ENCODE data around the gene SMIM38. TPM values are rescaled to one million over a fixed set of nuclear protein-coding genes. Genes with fewer than 3 reads are reported as not detected.
A peak's percentile ranks its signal among the peaks of the same experiment; 100 is the strongest.

SMIM38 gene
- total and polyA plus RNA-seq, 2 experiments from 2014 or later: 0.38 TPM; not detected in 1

DNA sequence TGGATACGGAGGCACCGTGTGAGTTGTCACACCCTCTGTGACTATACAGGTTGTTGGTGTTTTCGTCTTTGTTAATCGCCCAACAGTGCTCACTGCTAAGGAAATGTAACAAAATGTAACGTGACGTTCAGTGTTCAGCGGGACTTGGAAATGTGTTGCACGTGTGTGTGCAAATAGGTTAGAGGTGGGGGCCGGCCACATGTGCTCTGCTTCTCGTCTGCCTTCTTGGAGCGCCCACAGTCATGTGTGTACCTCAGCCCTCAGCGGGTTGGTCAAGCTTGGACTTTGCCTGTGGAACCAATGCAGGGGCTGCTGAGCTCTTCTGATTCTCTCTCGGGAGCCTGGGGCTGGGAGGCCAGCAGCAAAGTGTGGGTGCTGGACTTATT, 7.4 kb upstream of the SMIM38 start:
- no peak for DNase-seq (ENCODE audit: low spot score)
- no peak overlapping the region for H3K4me2 ChIP-seq
- H3K4me3 ChIP-seq: no peak overlapping the region
- H3K36me3 ChIP-seq (ENCODE audit: insufficient read depth): no peaks in the 10 kb centered on the region; the same call in 1 of the 2 replicates
- ATAC-seq: no peak
- no peaks in the 10 kb centered on the region for H3K27me3 ChIP-seq (ENCODE audit: insufficient read depth)
- peaks cover 16% of the 10 kb centered on the region for H3K4me1 ChIP-seq (ENCODE audit: insufficient read depth)
- no peaks in the 10 kb centered on the region for H3F3A ChIP-seq (replicated peaks; ENCODE audit: low read depth)
- peaks cover 20% of the 10 kb centered on the region for H3K4me1 Mint-ChIP-seq
- H4K20me1 ChIP-seq (replicated peaks; ENCODE audit: insufficient read depth): no peaks in the 10 kb centered on the region
- no peaks in the 10 kb centered on the region for H3K79me2 ChIP-seq (replicated peaks; ENCODE audit: insufficient read depth)
- no peaks in the 10 kb centered on the region; the same call in 1 of the 2 replicates for H3K9me2 ChIP-seq (ENCODE audit: insufficient read depth)
- H3K27ac Mint-ChIP-seq: peak overlapping the region; percentile 64; the same call in 1 of the 2 replicates
- TF ChIP-seq, protein P1, sequence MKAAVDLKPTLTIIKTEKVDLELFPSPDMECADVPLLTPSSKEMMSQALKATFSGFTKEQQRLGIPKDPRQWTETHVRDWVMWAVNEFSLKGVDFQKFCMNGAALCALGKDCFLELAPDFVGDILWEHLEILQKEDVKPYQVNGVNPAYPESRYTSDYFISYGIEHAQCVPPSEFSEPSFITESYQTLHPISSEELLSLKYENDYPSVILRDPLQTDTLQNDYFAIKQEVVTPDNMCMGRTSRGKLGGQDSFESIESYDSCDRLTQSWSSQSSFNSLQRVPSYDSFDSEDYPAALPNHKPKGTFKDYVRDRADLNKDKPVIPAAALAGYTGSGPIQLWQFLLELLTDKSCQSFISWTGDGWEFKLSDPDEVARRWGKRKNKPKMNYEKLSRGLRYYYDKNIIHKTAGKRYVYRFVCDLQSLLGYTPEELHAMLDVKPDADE (IDR thresholded peaks at IDR 0.05): no peak
- TF ChIP-seq EZH2phosphoT487 (IDR thresholded peaks at IDR 0.05; ENCODE audit: unreplicated experiment): no peak
- TF ChIP-seq EZH2 (IDR thresholded peaks at IDR 0.05; ENCODE audit: low read depth, unreplicated experiment): no peak
- TF ChIP-seq, protein P2, sequence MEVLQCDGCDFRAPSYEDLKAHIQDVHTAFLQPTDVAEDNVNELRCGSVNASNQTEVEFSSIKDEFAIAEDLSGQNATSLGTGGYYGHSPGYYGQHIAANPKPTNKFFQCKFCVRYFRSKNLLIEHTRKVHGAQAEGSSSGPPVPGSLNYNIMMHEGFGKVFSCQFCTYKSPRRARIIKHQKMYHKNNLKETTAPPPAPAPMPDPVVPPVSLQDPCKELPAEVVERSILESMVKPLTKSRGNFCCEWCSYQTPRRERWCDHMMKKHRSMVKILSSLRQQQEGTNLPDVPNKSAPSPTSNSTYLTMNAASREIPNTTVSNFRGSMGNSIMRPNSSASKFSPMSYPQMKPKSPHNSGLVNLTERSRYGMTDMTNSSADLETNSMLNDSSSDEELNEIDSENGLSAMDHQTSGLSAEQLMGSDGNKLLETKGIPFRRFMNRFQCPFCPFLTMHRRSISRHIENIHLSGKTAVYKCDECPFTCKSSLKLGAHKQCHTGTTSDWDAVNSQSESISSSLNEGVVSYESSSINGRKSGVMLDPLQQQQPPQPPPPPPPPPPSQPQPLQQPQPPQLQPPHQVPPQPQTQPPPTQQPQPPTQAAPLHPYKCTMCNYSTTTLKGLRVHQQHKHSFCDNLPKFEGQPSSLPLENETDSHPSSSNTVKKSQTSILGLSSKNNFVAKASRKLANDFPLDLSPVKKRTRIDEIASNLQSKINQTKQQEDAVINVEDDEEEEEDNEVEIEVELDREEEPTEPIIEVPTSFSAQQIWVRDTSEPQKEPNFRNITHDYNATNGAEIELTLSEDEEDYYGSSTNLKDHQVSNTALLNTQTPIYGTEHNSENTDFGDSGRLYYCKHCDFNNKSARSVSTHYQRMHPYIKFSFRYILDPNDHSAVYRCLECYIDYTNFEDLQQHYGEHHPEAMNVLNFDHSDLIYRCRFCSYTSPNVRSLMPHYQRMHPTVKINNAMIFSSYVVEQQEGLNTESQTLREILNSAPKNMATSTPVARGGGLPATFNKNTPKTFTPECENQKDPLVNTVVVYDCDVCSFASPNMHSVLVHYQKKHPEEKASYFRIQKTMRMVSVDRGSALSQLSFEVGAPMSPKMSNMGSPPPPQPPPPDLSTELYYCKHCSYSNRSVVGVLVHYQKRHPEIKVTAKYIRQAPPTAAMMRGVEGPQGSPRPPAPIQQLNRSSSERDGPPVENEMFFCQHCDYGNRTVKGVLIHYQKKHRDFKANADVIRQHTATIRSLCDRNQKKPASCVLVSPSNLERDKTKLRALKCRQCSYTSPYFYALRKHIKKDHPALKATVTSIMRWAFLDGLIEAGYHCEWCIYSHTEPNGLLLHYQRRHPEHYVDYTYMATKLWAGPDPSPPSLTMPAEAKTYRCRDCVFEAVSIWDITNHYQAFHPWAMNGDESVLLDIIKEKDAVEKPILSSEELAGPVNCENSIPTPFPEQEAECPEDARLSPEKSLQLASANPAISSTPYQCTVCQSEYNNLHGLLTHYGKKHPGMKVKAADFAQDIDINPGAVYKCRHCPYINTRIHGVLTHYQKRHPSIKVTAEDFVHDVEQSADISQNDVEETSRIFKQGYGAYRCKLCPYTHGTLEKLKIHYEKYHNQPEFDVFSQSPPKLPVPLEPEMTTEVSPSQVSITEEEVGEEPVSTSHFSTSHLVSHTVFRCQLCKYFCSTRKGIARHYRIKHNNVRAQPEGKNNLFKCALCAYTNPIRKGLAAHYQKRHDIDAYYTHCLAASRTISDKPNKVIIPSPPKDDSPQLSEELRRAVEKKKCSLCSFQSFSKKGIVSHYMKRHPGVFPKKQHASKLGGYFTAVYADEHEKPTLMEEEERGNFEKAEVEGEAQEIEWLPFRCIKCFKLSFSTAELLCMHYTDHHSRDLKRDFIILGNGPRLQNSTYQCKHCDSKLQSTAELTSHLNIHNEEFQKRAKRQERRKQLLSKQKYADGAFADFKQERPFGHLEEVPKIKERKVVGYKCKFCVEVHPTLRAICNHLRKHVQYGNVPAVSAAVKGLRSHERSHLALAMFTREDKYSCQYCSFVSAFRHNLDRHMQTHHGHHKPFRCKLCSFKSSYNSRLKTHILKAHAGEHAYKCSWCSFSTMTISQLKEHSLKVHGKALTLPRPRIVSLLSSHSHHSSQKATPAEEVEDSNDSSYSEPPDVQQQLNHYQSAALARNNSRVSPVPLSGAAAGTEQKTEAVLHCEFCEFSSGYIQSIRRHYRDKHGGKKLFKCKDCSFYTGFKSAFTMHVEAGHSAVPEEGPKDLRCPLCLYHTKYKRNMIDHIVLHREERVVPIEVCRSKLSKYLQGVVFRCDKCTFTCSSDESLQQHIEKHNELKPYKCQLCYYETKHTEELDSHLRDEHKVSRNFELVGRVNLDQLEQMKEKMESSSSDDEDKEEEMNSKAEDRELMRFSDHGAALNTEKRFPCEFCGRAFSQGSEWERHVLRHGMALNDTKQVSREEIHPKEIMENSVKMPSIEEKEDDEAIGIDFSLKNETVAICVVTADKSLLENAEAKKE (CRISPR knock-in tag; IDR thresholded peaks at IDR 0.05): no peak
- TF ChIP-seq STAT1 (IDR thresholded peaks at IDR 0.05; ENCODE audit: unreplicated experiment): no peak
- TF ChIP-seq ZNF114 (CRISPR knock-in tag; IDR thresholded peaks at IDR 0.05): no peak
- TF ChIP-seq CREB1 (CRISPR knock-in tag; IDR thresholded peaks at IDR 0.05; ENCODE audit: low read depth): no peak
- no peak for TF ChIP-seq JUNB (IDR thresholded peaks at IDR 0.05; ENCODE audit: unreplicated experiment)
- no peak for TF ChIP-seq POLR2AphosphoS5 (IDR thresholded peaks at IDR 0.05; ENCODE audit: low read depth)
- TF ChIP-seq ZNF331 (CRISPR knock-in tag; IDR thresholded peaks at IDR 0.05; ENCODE audit: low read depth): no peak
- TF ChIP-seq NANOG (IDR thresholded peaks at IDR 0.05; ENCODE audit: borderline replicate concordance): no peak
- TF ChIP-seq, protein P3, sequence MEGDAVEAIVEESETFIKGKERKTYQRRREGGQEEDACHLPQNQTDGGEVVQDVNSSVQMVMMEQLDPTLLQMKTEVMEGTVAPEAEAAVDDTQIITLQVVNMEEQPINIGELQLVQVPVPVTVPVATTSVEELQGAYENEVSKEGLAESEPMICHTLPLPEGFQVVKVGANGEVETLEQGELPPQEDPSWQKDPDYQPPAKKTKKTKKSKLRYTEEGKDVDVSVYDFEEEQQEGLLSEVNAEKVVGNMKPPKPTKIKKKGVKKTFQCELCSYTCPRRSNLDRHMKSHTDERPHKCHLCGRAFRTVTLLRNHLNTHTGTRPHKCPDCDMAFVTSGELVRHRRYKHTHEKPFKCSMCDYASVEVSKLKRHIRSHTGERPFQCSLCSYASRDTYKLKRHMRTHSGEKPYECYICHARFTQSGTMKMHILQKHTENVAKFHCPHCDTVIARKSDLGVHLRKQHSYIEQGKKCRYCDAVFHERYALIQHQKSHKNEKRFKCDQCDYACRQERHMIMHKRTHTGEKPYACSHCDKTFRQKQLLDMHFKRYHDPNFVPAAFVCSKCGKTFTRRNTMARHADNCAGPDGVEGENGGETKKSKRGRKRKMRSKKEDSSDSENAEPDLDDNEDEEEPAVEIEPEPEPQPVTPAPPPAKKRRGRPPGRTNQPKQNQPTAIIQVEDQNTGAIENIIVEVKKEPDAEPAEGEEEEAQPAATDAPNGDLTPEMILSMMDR (conservative IDR thresholded peaks at IDR 0.05; ENCODE audit: low read depth in 2 of 2): no peak
- TF ChIP-seq, protein P4, sequence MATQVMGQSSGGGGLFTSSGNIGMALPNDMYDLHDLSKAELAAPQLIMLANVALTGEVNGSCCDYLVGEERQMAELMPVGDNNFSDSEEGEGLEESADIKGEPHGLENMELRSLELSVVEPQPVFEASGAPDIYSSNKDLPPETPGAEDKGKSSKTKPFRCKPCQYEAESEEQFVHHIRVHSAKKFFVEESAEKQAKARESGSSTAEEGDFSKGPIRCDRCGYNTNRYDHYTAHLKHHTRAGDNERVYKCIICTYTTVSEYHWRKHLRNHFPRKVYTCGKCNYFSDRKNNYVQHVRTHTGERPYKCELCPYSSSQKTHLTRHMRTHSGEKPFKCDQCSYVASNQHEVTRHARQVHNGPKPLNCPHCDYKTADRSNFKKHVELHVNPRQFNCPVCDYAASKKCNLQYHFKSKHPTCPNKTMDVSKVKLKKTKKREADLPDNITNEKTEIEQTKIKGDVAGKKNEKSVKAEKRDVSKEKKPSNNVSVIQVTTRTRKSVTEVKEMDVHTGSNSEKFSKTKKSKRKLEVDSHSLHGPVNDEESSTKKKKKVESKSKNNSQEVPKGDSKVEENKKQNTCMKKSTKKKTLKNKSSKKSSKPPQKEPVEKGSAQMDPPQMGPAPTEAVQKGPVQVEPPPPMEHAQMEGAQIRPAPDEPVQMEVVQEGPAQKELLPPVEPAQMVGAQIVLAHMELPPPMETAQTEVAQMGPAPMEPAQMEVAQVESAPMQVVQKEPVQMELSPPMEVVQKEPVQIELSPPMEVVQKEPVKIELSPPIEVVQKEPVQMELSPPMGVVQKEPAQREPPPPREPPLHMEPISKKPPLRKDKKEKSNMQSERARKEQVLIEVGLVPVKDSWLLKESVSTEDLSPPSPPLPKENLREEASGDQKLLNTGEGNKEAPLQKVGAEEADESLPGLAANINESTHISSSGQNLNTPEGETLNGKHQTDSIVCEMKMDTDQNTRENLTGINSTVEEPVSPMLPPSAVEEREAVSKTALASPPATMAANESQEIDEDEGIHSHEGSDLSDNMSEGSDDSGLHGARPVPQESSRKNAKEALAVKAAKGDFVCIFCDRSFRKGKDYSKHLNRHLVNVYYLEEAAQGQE (IDR thresholded peaks at IDR 0.05; ENCODE audit: unreplicated experiment): no peak
- H3K27ac ChIP-seq (ENCODE audit: low read depth): no peak overlapping the region
- no peak overlapping the region for H3K4me3 Mint-ChIP-seq
- H3K27me3 Mint-ChIP-seq (ENCODE audit: insufficient read depth, low read depth, poor library complexity): peaks cover 8% of the 10 kb centered on the region
- peaks cover 25% of the 10 kb centered on the region for H3K36me3 Mint-ChIP-seq (ENCODE audit: low read depth)
- H3K9me3 Mint-ChIP-seq: peaks cover 40% of the 10 kb centered on the region
- no peak overlapping the region for H2AFZ ChIP-seq

Measured in GM23338 (cell line).